Measurements from ENCODE around the gene GNG3. TPM values are rescaled to one million over a fixed set of nuclear protein-coding genes. Genes with fewer than 3 reads are reported as not detected.

The GNG3 gene
- total RNA-seq, 2 experiments from 2014 or later, result not detected

GRCh38 chr11:62757846-62758788 is 50.6 kb downstream of the GNG3 start:
- H3K36me3 Mint-ChIP-seq, result peaks cover 2% of the 10 kb centered on the region

More at GRCh38 chr11:62757846-62758788, 50.6 kb downstream of the GNG3 start:
- Mint-ChIP-seq H3K4me1 (peaks cover 27% of the 10 kb centered on the region), H3K9me3 (ENCODE audit: low read depth) (no peaks in the 10 kb centered on the region), H3K27ac (no peak overlapping the region), H3K4me3 (no peak overlapping the region), H3K27me3 (no peaks in the 10 kb centered on the region)
- DNase-seq (no peak), ATAC-seq (no peak)
- CTCF ChIA-PET, result interaction anchor here (1.2 to 20.9 kb wide), 6 partner anchors 10 to 31 kb away, joined by 3 to 242 read pairs (median 4); partner anchors contain the start of genes HNRNPUL2, TAF6L and TMEM179B

Other genes with a start within 250 kb of the GNG3 start
- gene AHNAK, start 160.9 kb upstream of the GNG3 start, total RNA-seq, result 100 to 1,000 TPM; 180 to 390 TPM
- 1,000 to 10,000 TPM in 1 of 2 experiments, 100 to 1,000 TPM in 1; 878 to 1,201 TPM for gene EEF1G, start 133.8 kb upstream of the GNG3 start, total RNA-seq
- 10 to 100 TPM; 24.7 to 29.6 TPM for gene TUT1, start 116.2 kb upstream of the GNG3 start, total RNA-seq
- 100 to 1,000 TPM; 245 to 264 TPM for gene MTA2, start 105.8 kb upstream of the GNG3 start, total RNA-seq
- 100 to 1,000 TPM; 132 to 133 TPM for gene EML3, start 94.9 kb upstream of the GNG3 start, total RNA-seq
- gene ROM1, start 94.4 kb upstream of the GNG3 start, total RNA-seq, result 1 to 10 TPM; 1.1 to 1.5 TPM
- gene B3GAT3, start 85.7 kb upstream of the GNG3 start, total RNA-seq, result 10 to 100 TPM; 64.5 to 69.7 TPM
- gene GANAB, start 61.1 kb upstream of the GNG3 start, total RNA-seq, result 100 to 1,000 TPM; 248 to 275 TPM
- 10 to 100 TPM; 27.9 to 35.7 TPM for gene INTS5, start 54.4 kb upstream of the GNG3 start, total RNA-seq
- 100 to 1,000 TPM; 130 to 131 TPM for gene C11orf98, start 42.5 kb upstream of the GNG3 start, total RNA-seq
- gene CSKMT, start 42.4 kb upstream of the GNG3 start, total RNA-seq, result 10 to 100 TPM; 23.7 to 31.0 TPM
- 1 to 10 TPM; 7.2 to 9.0 TPM for gene UQCC3, start 36.0 kb upstream of the GNG3 start, total RNA-seq
- 10 to 100 TPM; 17.7 to 27.5 TPM for gene LBHD1, start 35.4 kb upstream of the GNG3 start, total RNA-seq
- gene UBXN1, start 28.6 kb upstream of the GNG3 start, total RNA-seq, result 100 to 1,000 TPM; 115 to 152 TPM
- gene LRRN4CL, start 18.1 kb upstream of the GNG3 start, total RNA-seq, result under 1 TPM; 0.14 to 0.15 TPM
- 10 to 100 TPM; 24.2 to 29.6 TPM for gene BSCL2, start 252 bp upstream of the GNG3 start, total RNA-seq
- gene HNRNPUL2, start 19.8 kb downstream of the GNG3 start, total RNA-seq, result 10 to 100 TPM; 61.6 to 66.6 TPM
- gene TTC9C, start 20.8 kb downstream of the GNG3 start, total RNA-seq, result 10 to 100 TPM; 47.5 to 49.2 TPM
- 10 to 100 TPM in 1 of 2 experiments, 1 to 10 TPM in 1; 9.3 to 10.2 TPM for gene ZBTB3, start 46.5 kb downstream of the GNG3 start, total RNA-seq
- gene POLR2G, start 53.9 kb downstream of the GNG3 start, total RNA-seq, result 100 to 1,000 TPM in 1 of 2 experiments, 10 to 100 TPM in 1; 77.2 to 110 TPM
- 10 to 100 TPM; 23.5 to 25.0 TPM for gene TAF6L, start 63.7 kb downstream of the GNG3 start, total RNA-seq
- 10 to 100 TPM; 42.4 to 43.0 TPM for gene TMEM179B, start 79.7 kb downstream of the GNG3 start, total RNA-seq
- 10 to 100 TPM; 14.4 to 17.9 TPM for gene TMEM223, start 84.3 kb downstream of the GNG3 start, total RNA-seq
- gene NXF1, start 97.8 kb downstream of the GNG3 start, total RNA-seq, result 100 to 1,000 TPM in 1 of 2 experiments, 10 to 100 TPM in 1; 93.6 to 120 TPM
- gene STX5, start 124.4 kb downstream of the GNG3 start, total RNA-seq, result 10 to 100 TPM; 30.8 to 38.4 TPM
- not detected for gene TEX54, start 125.2 kb downstream of the GNG3 start, total RNA-seq
- 10 to 100 TPM; 82.9 to 83.9 TPM for gene WDR74, start 131.9 kb downstream of the GNG3 start, total RNA-seq
- gene SLC3A2, start 173.2 kb downstream of the GNG3 start, total RNA-seq, result 100 to 1,000 TPM; 213 to 259 TPM
- not detected for gene CHRM1, start 213.7 kb downstream of the GNG3 start, total RNA-seq